PC-9 (cell line): ENCODE results near the gene GSDME. TPM values are rescaled to one million over a fixed set of nuclear protein-coding genes. Genes with fewer than 3 reads are reported as not detected.
A peak's percentile ranks its signal among the peaks of the same experiment; 100 is the strongest.

Experiments
- BruUV-seq: library from RNA; stranded (reverse); fragments of 400-500 nt; replicated peaks from 2 replicates; lab custom pipeline; 2021; lab: Mats Ljungman, UMichigan
- CTCF ChIA-PET: fragments of 300-600 bp; sonication (Branson Sonifier 250); formaldehyde crosslinking; loops from one replicate; lab custom pipeline; 2022; ENCODE audit warnings: antibody characterized with exemption; lab: Charles Lee
- POLR2A ChIA-PET: fragments of 300-600 bp; sonication (Branson Sonifier 250); formaldehyde crosslinking; loops from one replicate; lab custom pipeline; 2022; ENCODE audit warnings: antibody characterized with exemption; ENCODE audit not compliant: unreplicated experiment; lab: Charles Lee
- DNase-seq, 2 experiments: peaks; one replicate each; pipeline versions ENCODE4 v3.0.0 to v3.0.0-alpha.2; 2015 to 2022; ENCODE audit warnings: mixed read lengths in 1 of 2
- H2AFZ ChIP-seq: fragments of 200-600 bp; sonication (generic); 2 replicates; pipeline ENCODE4 v1.8.1; 2017; ENCODE audit warnings: antibody characterized with exemption
- H3F3A ChIP-seq: fragments of 200-600 bp; sonication (generic); 2 replicates; pipeline ENCODE4 v1.8.1; 2017; ENCODE audit warnings: antibody characterized with exemption, mild to moderate bottlenecking, low read depth; ENCODE audit not compliant: insufficient read depth
- H3K27ac ChIP-seq: fragments of 200-600 bp; sonication (generic); 2 replicates; pipeline ENCODE4 v1.6.1; 2016; ENCODE audit warnings: mixed run types
- H3K27me3 ChIP-seq: fragments of 200-600 bp; sonication (generic); 2 replicates; pipeline ENCODE4 v1.6.1; 2016; ENCODE audit warnings: low read depth, mixed run types; ENCODE audit not compliant: insufficient read depth
- H3K36me3 ChIP-seq: fragments of 200-600 bp; sonication (generic); 2 replicates; pipeline ENCODE4 v1.6.1; 2016; ENCODE audit warnings: low read depth, mixed run types
- H3K4me1 ChIP-seq: fragments of 200-600 bp; sonication (generic); replicated peaks from 2 replicates; pipeline ENCODE4 v1.6.1; 2016; ENCODE audit warnings: mixed run types; ENCODE audit not compliant: insufficient read depth
- H3K4me2 ChIP-seq: fragments of 200-600 bp; sonication (generic); 2 replicates; pipeline ENCODE4 v1.6.1; 2017; ENCODE audit warnings: mixed run types
- H3K4me3 ChIP-seq: fragments of 200-600 bp; sonication (generic); 2 replicates; pipeline ENCODE4 v1.6.1; 2016; ENCODE audit warnings: mixed run types
- H3K79me2 ChIP-seq: fragments of 200-600 bp; sonication (generic); 2 replicates; pipeline ENCODE4 v1.6.1; 2017; ENCODE audit warnings: low read depth, mixed run types
- H3K9me2 ChIP-seq: fragments of 200-600 bp; sonication (generic); 2 replicates; pipeline ENCODE4 v1.8.1; 2017; ENCODE audit warnings: mild to moderate bottlenecking; ENCODE audit not compliant: insufficient read depth
- H3K9me3 ChIP-seq: fragments of 200-600 bp; sonication (generic); 2 replicates; pipeline ENCODE4 v1.8.1; 2016; ENCODE audit warnings: low read depth; ENCODE audit not compliant: insufficient read depth
- H4K20me1 ChIP-seq: fragments of 200-600 bp; sonication (generic); 2 replicates; pipeline ENCODE4 v1.8.1; 2017; ENCODE audit not compliant: insufficient read depth
- EZH2 ChIP-seq: fragments of 200-600 bp; sonication (generic); IDR thresholded peaks from 2 replicates; pipeline ENCODE4 v1.8.0; 2017; ENCODE audit warnings: antibody characterized with exemption, low read depth
- intact Hi-C: fragments of 100-400 bp; cut with micrococcal nuclease; formaldehyde crosslinking; loops from one replicate; pipeline ENCODE4 v1.10.0; 2022; ENCODE audit not compliant: unreplicated experiment
- total RNA-seq: library from RNA; stranded (reverse); gene quantifications from 2 replicates; pipeline ENCODE4 v1.2.3, GENCODE V29; 2021
- TF ChIP-seq, protein P1 (sequence below): fragments of 200-600 bp; sonication (generic); conservative IDR thresholded peaks from 2 replicates; pipeline ENCODE4 v1.6.1; 2017; ENCODE audit warnings: mixed run types, antibody characterized with exemption, mild to moderate bottlenecking, moderate library complexity

Gene GSDME
- total RNA-seq, 1 experiment from 2014 or later, result 11.5 TPM

DNA sequence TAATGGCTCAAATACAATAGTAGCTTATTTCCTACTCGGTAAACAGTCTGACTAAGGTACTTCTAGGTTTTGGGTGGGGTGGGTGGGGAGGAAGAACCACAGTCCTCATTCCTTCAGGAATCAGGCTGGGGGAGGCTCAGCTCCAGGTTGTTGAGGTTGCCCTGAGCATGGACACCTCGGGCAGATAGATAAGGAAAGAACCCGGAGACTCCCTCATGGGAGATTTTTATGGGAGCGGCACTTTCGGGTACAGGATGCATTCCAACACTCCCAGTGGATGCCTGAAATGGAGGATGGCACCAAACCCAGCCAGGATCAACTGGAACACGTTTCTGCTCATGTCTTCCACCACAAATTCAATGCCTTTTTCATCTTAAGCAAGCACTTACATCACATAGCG, 5.5 kb upstream of the GSDME start:
- no peak overlapping the region for H3K4me2 ChIP-seq
- POLR2A ChIA-PET, result no interaction called here
- BruUV-seq, result no TSS peak

DNA sequence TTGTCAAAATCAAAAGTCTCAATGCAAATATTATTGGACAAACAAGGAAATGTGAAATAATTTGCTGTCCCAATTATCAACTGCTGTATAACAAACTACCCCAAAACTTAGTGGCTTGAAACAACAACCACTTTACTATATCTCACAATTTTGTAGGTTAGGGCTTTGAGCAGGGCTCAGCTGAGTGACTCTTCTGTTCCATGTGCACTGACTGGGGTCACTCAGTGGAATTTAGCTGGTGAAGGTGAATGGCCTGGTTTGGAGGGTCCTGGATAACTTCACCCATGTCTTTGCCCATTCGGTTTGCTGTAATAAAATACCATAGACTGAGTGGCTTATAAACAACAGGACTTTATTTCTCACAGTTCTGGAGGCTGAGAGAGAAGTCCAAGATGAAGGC, 3.7 kb upstream of the GSDME start:
- H3K79me2 ChIP-seq, result no peaks in the 10 kb centered on the region
- no peaks in the 10 kb centered on the region for H3K9me3 ChIP-seq
- POLR2A ChIA-PET, result no interaction called here
- H3F3A ChIP-seq, result no peaks in the 10 kb centered on the region; the same call in 1 of the 2 replicates
- H3K4me3 ChIP-seq, result no peak overlapping the region
- H2AFZ ChIP-seq, result no peak overlapping the region
- peaks cover 8% of the 10 kb centered on the region for H3K4me1 ChIP-seq
- no peaks in the 10 kb centered on the region for H3K9me2 ChIP-seq
- BruUV-seq, result no TSS peak
- CTCF ChIA-PET, result no interaction called here
- no peak overlapping the region for H3K4me2 ChIP-seq
- H3K36me3 ChIP-seq, result no peaks in the 10 kb centered on the region
- no peaks in the 10 kb centered on the region for H3K27me3 ChIP-seq
- H4K20me1 ChIP-seq, result no peaks in the 10 kb centered on the region
- DNase-seq, result no peak
- TF ChIP-seq, protein P1, sequence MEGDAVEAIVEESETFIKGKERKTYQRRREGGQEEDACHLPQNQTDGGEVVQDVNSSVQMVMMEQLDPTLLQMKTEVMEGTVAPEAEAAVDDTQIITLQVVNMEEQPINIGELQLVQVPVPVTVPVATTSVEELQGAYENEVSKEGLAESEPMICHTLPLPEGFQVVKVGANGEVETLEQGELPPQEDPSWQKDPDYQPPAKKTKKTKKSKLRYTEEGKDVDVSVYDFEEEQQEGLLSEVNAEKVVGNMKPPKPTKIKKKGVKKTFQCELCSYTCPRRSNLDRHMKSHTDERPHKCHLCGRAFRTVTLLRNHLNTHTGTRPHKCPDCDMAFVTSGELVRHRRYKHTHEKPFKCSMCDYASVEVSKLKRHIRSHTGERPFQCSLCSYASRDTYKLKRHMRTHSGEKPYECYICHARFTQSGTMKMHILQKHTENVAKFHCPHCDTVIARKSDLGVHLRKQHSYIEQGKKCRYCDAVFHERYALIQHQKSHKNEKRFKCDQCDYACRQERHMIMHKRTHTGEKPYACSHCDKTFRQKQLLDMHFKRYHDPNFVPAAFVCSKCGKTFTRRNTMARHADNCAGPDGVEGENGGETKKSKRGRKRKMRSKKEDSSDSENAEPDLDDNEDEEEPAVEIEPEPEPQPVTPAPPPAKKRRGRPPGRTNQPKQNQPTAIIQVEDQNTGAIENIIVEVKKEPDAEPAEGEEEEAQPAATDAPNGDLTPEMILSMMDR, result no peak
- no peak for TF ChIP-seq EZH2
- no peak overlapping the region for H3K27ac ChIP-seq
- intact Hi-C loops, result no loop called here

More for the DNA sequence above, 5.5 kb upstream of the GSDME start:
- Histone ChIP-seq H3K9me2 (no peaks in the 10 kb centered on the region), H3K27me3 (no peaks in the 10 kb centered on the region), H3K79me2 (no peaks in the 10 kb centered on the region), H3K4me3 (no peak overlapping the region), H3K9me3 (no peaks in the 10 kb centered on the region), H2AFZ (no peak overlapping the region), H3F3A (no peaks in the 10 kb centered on the region), H3K4me1 (peaks cover 8% of the 10 kb centered on the region), H3K36me3 (no peaks in the 10 kb centered on the region), H4K20me1 (no peaks in the 10 kb centered on the region), H3K27ac (no peak overlapping the region)
- TF ChIP-seq EZH2, result no peak
- TF ChIP-seq, protein P1, result no peak
- DNase-seq, result no peak
- intact Hi-C loops, result no loop called here
- CTCF ChIA-PET, result interaction anchor here (0.5 kb wide), 1 partner anchor 308 kb away, joined by 9 read pairs; no protein-coding TSS in a partner anchor

DNA sequence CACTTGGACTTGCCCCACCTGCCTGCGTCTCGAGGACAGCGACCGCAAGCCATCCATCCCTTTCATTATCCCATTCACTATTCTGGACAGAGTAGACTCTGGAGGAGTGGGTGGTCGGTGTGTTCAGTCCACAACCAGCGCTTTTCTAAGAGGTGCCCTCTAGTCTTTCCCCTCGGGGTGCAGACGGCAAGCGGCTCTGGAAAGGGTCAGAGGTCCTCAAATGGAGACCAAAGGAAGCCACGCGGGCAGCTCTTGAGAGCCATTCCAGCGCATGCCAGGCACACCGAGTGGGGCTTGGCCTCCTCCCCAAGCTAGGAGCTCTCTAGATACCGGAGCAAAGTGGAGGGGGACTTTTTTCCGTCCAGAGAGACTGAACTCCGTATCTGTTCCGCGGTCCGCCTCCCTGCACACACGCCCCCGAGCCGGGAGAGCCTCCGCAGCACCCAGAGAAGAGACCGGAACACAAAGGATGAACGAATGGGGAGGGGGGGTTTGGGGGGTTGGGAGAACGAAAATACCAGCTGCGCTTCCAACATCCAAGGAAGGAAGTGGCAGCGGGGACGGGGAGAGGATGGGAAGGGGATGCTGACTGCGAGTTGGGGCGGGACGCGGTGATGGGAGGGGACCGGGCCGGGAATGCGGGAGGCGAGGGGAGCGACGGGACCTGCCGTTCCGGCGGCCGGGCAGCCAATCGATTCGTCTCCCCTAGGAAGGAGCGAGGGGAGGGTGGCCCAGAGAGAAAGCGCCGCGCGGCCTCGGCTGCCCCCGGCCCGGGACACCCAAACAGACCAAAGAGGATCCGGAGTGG, 515 bp downstream of the GSDME start:
- TF ChIP-seq EZH2, result no peak
- TF ChIP-seq, protein P1, result no peak
- no peaks in the 10 kb centered on the region for H3K79me2 ChIP-seq
- H3K4me1 ChIP-seq, result peaks cover 15% of the 10 kb centered on the region
- no peaks in the 10 kb centered on the region for H4K20me1 ChIP-seq
- H3K36me3 ChIP-seq, result no peaks in the 10 kb centered on the region
- H3K4me2 ChIP-seq, result peak overlapping the region; percentile 85
- H2AFZ ChIP-seq, result peak overlapping the region; percentile 88
- intact Hi-C loops, result loop anchor here (2.0 kb wide), 1 partner anchor 336 kb away; no protein-coding TSS in a partner anchor
- peak overlapping the region; percentile 88 for H3K4me3 ChIP-seq
- no peak overlapping the region for H3K27ac ChIP-seq
- no peaks in the 10 kb centered on the region for H3K27me3 ChIP-seq
- CTCF ChIA-PET, result no interaction called here
- no peak for DNase-seq
- no peaks in the 10 kb centered on the region; the same call in 1 of the 2 replicates for H3F3A ChIP-seq
- H3K9me3 ChIP-seq, result no peaks in the 10 kb centered on the region
- TSS peak; percentile 34 for BruUV-seq
- H3K9me2 ChIP-seq, result no peaks in the 10 kb centered on the region
- POLR2A ChIA-PET, result no interaction called here
